Measurements from ENCODE around the gene CYP24A1. TPM values are rescaled to one million over a fixed set of nuclear protein-coding genes. Genes with fewer than 3 reads are reported as not detected.

Gene CYP24A1
- total and polyA plus RNA-seq, 8 donors, result 0.64 to 3.4 TPM; not detected in 6

- Histone ChIP-seq H3K9me3 (no peaks in the 10 kb centered on the region), H3K36me3 (no peaks in the 10 kb centered on the region), H3K27ac (no peak overlapping the region), H3K27me3 (peaks cover 0 to 26% of the 10 kb centered on the region in 2 donors), H3K4me1 (no peaks in the 10 kb centered on the region), H3K4me3 (no peak overlapping the region)
- no peak for ATAC-seq
- no peak for TF ChIP-seq CTCF (IDR thresholded peaks at IDR 0.05)
- no peak for DNase-seq
- intact Hi-C loops (cut with DNase I), result no loop called here
These were observed 17.3 kb downstream of the CYP24A1 start for GRCh38 chr20:54156522-54156921.

GRCh38 chr20:54155736-54156317 is 18.0 kb downstream of the CYP24A1 start:
- no peak overlapping the region for H3K27ac ChIP-seq
- no peaks in the 10 kb centered on the region for H3K36me3 ChIP-seq
- intact Hi-C loops (cut with DNase I), result no loop called here
- ATAC-seq (no peak), DNase-seq (no peak)
- no peaks in the 10 kb centered on the region for H3K4me1 ChIP-seq
- no peaks in the 10 kb centered on the region for H3K9me3 ChIP-seq
- H3K4me3 ChIP-seq, result no peak overlapping the region
- TF ChIP-seq CTCF (IDR thresholded peaks at IDR 0.05), result no peak
- H3K27me3 ChIP-seq, result peaks cover 0 to 20% of the 10 kb centered on the region in 2 donors

GRCh38 chr20:54154439-54154838 is 19.3 kb downstream of the CYP24A1 start:
- H3K27me3 ChIP-seq, result peaks cover 0 to 17% of the 10 kb centered on the region in 2 donors
- ATAC-seq, result no peak
- intact Hi-C loops (cut with DNase I), result no loop called here

GRCh38 chr20:54153847-54154246 is 19.9 kb downstream of the CYP24A1 start:
- Histone ChIP-seq H3K4me1 (no peaks in the 10 kb centered on the region), H3K27me3 (peaks cover 0 to 11% of the 10 kb centered on the region in 2 donors), H3K27ac (no peak overlapping the region), H3K9me3 (no peaks in the 10 kb centered on the region), H3K4me3 (no peak overlapping the region), H3K36me3 (no peaks in the 10 kb centered on the region)
- no peak for TF ChIP-seq CTCF (IDR thresholded peaks at IDR 0.05)
- DNase-seq, result no peak
- intact Hi-C loops (cut with DNase I), result no loop called here
- no peak for ATAC-seq

More at GRCh38 chr20:54154439-54154838, 19.3 kb downstream of the CYP24A1 start:
- Histone ChIP-seq H3K9me3 (no peaks in the 10 kb centered on the region), H3K36me3 (no peaks in the 10 kb centered on the region), H3K4me1 (no peaks in the 10 kb centered on the region), H3K4me3 (no peak overlapping the region), H3K27ac (no peak overlapping the region)
- no peak for TF ChIP-seq CTCF (IDR thresholded peaks at IDR 0.05)
- no peak for DNase-seq

- Histone ChIP-seq H3K4me1 (no peaks in the 10 kb centered on the region), H3K27me3 (peaks cover 0 to 9% of the 10 kb centered on the region in 2 donors), H3K27ac (no peak overlapping the region), H3K9me3 (no peaks in the 10 kb centered on the region), H3K4me3 (no peak overlapping the region), H3K36me3 (no peaks in the 10 kb centered on the region)
- no peak for TF ChIP-seq CTCF (IDR thresholded peaks at IDR 0.05)
- DNase-seq (no peak), ATAC-seq (no peak)
- intact Hi-C loops (cut with DNase I), result no loop called here
These were observed 20.8 kb downstream of the CYP24A1 start for GRCh38 chr20:54153041-54153327.
